HL-60 (cell line): ENCODE data around the gene HPCAL4.

ENCODE experiments used
- DNase-seq, 2 experiments: peaks; one replicate each; pipeline ENCODE4 v3.0.0-alpha.2; 2010 to 2020; ENCODE audit warnings: low read depth in 1 of 2, low spot score in 1 of 2
- H3K27ac ChIP-seq: fragments of 250-450 bp; sonication (Bioruptor Pico); replicated peaks from 2 replicates; pipeline ENCODE4 v1.5.1; 2020; ENCODE audit warnings: mild to moderate bottlenecking, moderate library complexity
- H3K27me3 ChIP-seq: fragments of 250-450 bp; sonication (Bioruptor Pico); 2 replicates; pipeline ENCODE4 v1.5.1; 2021; ENCODE audit warnings: mild to moderate bottlenecking, moderate library complexity; ENCODE audit not compliant: insufficient read depth, poor library complexity, severe bottlenecking
- H3K4me3 ChIP-seq: replicated peaks from 2 replicates; pipeline ENCODE4 v1.5.1; 2011; ENCODE audit warnings: mild to moderate bottlenecking, control low read depth, low read length; ENCODE audit not compliant: insufficient read depth
- CTCF ChIP-seq: IDR thresholded peaks from one replicate; pipeline ENCODE4 v1.5.1; 2011; ENCODE audit warnings: low read length, control low read depth, inconsistent platforms; ENCODE audit not compliant: insufficient read depth
- GABPA ChIP-seq: IDR thresholded peaks from 2 replicates; pipeline ENCODE4 v1.6.1; 2012; ENCODE audit warnings: low read depth
- POLR2AphosphoS5 ChIP-seq: IDR thresholded peaks from 2 replicates; pipeline ENCODE4 v1.6.1; 2012; ENCODE audit warnings: low read depth
- REST ChIP-seq: IDR thresholded peaks from 2 replicates; pipeline ENCODE4 v1.6.1; 2012; ENCODE audit warnings: low read depth; ENCODE audit not compliant: insufficient replicate concordance
- SPI1 ChIP-seq: IDR thresholded peaks from 2 replicates; pipeline ENCODE4 v1.6.1; 2012; ENCODE audit warnings: low read depth, mild to moderate bottlenecking, borderline replicate concordance

The HPCAL4 gene

GRCh38 chr1:39711966-39712340, 20.7 kb upstream of the HPCAL4 start:
- peaks cover 8% of the 10 kb centered on the region for H3K27me3 ChIP-seq
- no peak overlapping the region for H3K4me3 ChIP-seq
- no peak for DNase-seq
- TF ChIP-seq SPI1 (no peak), REST (no peak), POLR2AphosphoS5 (no peak), CTCF (no peak), GABPA (no peak)
- H3K27ac ChIP-seq, result no peak overlapping the region

GRCh38 chr1:39711104-39711965, 20.1 kb upstream of the HPCAL4 start:
- H3K27ac ChIP-seq, result no peak overlapping the region
- H3K4me3 ChIP-seq, result no peak overlapping the region
- TF ChIP-seq CTCF (no peak), REST (no peak), GABPA (no peak)
- H3K27me3 ChIP-seq, result peaks cover 3% of the 10 kb centered on the region
- DNase-seq, result no peak

- DNase-seq, result no peak
- H3K4me3 ChIP-seq, result no peak overlapping the region
- H3K27me3 ChIP-seq, result peaks cover 3% of the 10 kb centered on the region
- TF ChIP-seq CTCF, result no peak
- TF ChIP-seq GABPA, result no peak
- no peak for TF ChIP-seq POLR2AphosphoS5
- no peak for TF ChIP-seq SPI1
- no peak overlapping the region for H3K27ac ChIP-seq
Observed at GRCh38 chr1:39707506-39707905, 16.3 kb upstream of the HPCAL4 start.

GRCh38 chr1:39704757-39705156, 13.5 kb upstream of the HPCAL4 start:
- H3K27me3 ChIP-seq, result peaks cover 3% of the 10 kb centered on the region

More at GRCh38 chr1:39704757-39705156, 13.5 kb upstream of the HPCAL4 start:
- no peak for DNase-seq
- no peak for TF ChIP-seq GABPA
- TF ChIP-seq REST, result no peak
- no peak for TF ChIP-seq POLR2AphosphoS5
- TF ChIP-seq SPI1, result no peak
- no peak for TF ChIP-seq CTCF
- Histone ChIP-seq H3K27ac (no peak overlapping the region), H3K4me3 (no peak overlapping the region)
